ENCODE results near the gene POU2AF3. TPM values are rescaled to one million over a fixed set of nuclear protein-coding genes. Genes with fewer than 3 reads are reported as not detected.
"Not testable (repeated sequence)": the region's sequence is repeated elsewhere in the genome, so short reads cannot be mapped to it uniquely, and the experiment has no call there.

Gene POU2AF3
- total RNA-seq, 3 donors from 2014 or later (not counting 1 experiment from before 2014, with no cell fraction given), result not detected

GRCh38 chr11:111310088-111310487 lies 11.7 kb downstream of the POU2AF3 start:
- H3K4me1 Mint-ChIP-seq, result no peaks in the 10 kb centered on the region
- no peak for ATAC-seq
- H3K4me3 ChIP-seq (ENCODE audit: low read length), result no peak overlapping the region

GRCh38 chr11:111310723-111311122 lies 12.4 kb downstream of the POU2AF3 start:
- Histone ChIP-seq H3K27ac (ENCODE audit: low read length) (no peak overlapping the region), H3K4me3 (ENCODE audit: low read length) (no peak overlapping the region), H3K27me3 (ENCODE audit: control insufficient read depth, insufficient read depth, low read length) (peaks cover 3% of the 10 kb centered on the region), H3K4me1 (ENCODE audit: control insufficient read depth, insufficient read depth, low read length) (no peaks in the 10 kb centered on the region), H3K9me3 (ENCODE audit: control insufficient read depth, insufficient read depth, low read length) (no peaks in the 10 kb centered on the region), H3K36me3 (ENCODE audit: control insufficient read depth, insufficient read depth, low read length) (no peaks in the 10 kb centered on the region)
- Mint-ChIP-seq H3K4me3 (no peak overlapping the region), H3K36me3 (no peaks in the 10 kb centered on the region), H3K27me3 (ENCODE audit: low read depth in 2 of 2) (peaks cover 26 to 31% of the 10 kb centered on the region in 2 donors), H3K4me1 (no peaks in the 10 kb centered on the region), H3K9me3 (no peaks in the 10 kb centered on the region), H3K27ac (no peak overlapping the region)
- TF ChIP-seq CTCF (IDR thresholded peaks at IDR 0.05), result no peak
- DNase-seq (no peak), ATAC-seq (no peak)
- intact Hi-C loops (cut with micrococcal nuclease), result no loop called here
- WGBS (ENCODE audit: insufficient coverage), result 75% methylated on average over 6 of the region's 6 CpGs

More at GRCh38 chr11:111310088-111310487, 11.7 kb downstream of the POU2AF3 start:
- DNase-seq, result no peak
- no peaks in the 10 kb centered on the region for H3K9me3 ChIP-seq (ENCODE audit: control insufficient read depth, insufficient read depth, low read length)
- TF ChIP-seq CTCF (IDR thresholded peaks at IDR 0.05), result no peak
- H3K9me3 Mint-ChIP-seq, result no peaks in the 10 kb centered on the region
- WGBS (ENCODE audit: insufficient coverage), result 85% methylated on average over 3 of the region's 3 CpGs
- H3K27me3 Mint-ChIP-seq (ENCODE audit: low read depth in 2 of 2), result peaks cover 32% of the 10 kb centered on the region in 2 donors
- peaks cover 2% of the 10 kb centered on the region for H3K27me3 ChIP-seq (ENCODE audit: control insufficient read depth, insufficient read depth, low read length)
- intact Hi-C loops (cut with micrococcal nuclease), result no loop called here
- no peak overlapping the region for H3K27ac ChIP-seq (ENCODE audit: low read length)
- H3K27ac Mint-ChIP-seq, result no peak overlapping the region
- no peaks in the 10 kb centered on the region for H3K36me3 Mint-ChIP-seq
- H3K4me3 Mint-ChIP-seq, result no peak overlapping the region
- H3K4me1 ChIP-seq (ENCODE audit: control insufficient read depth, insufficient read depth, low read length), result no peaks in the 10 kb centered on the region
- no peaks in the 10 kb centered on the region for H3K36me3 ChIP-seq (ENCODE audit: control insufficient read depth, insufficient read depth, low read length)

GRCh38 chr11:111312076-111312475 lies 13.7 kb downstream of the POU2AF3 start:
- intact Hi-C loops (cut with micrococcal nuclease), result no loop called here
- no peaks in the 10 kb centered on the region for H3K9me3 Mint-ChIP-seq
- WGBS (ENCODE audit: insufficient coverage), result 62% methylated on average over 1 of the region's 1 CpG
- DNase-seq (no peak), ATAC-seq (no peak)
- Histone ChIP-seq H3K4me3 (ENCODE audit: low read length) (no peak overlapping the region), H3K4me1 (ENCODE audit: control insufficient read depth, insufficient read depth, low read length) (no peaks in the 10 kb centered on the region), H3K9me3 (ENCODE audit: control insufficient read depth, insufficient read depth, low read length) (no peaks in the 10 kb centered on the region), H3K27ac (ENCODE audit: low read length) (no peak overlapping the region), H3K36me3 (ENCODE audit: control insufficient read depth, insufficient read depth, low read length) (no peaks in the 10 kb centered on the region), H3K27me3 (ENCODE audit: control insufficient read depth, insufficient read depth, low read length) (peaks cover 3% of the 10 kb centered on the region)
- no peak for TF ChIP-seq CTCF (IDR thresholded peaks at IDR 0.05)
- H3K4me3 Mint-ChIP-seq, result no peak overlapping the region
- no peaks in the 10 kb centered on the region for H3K36me3 Mint-ChIP-seq
- H3K27me3 Mint-ChIP-seq (ENCODE audit: low read depth in 2 of 2), result peaks cover 23 to 27% of the 10 kb centered on the region in 2 donors
- no peak overlapping the region for H3K27ac Mint-ChIP-seq
- H3K4me1 Mint-ChIP-seq, result no peaks in the 10 kb centered on the region

GRCh38 chr11:111319296-111319695 lies 20.9 kb downstream of the POU2AF3 start:
- 89% methylated on average over 6 of the region's 6 CpGs for WGBS (ENCODE audit: insufficient coverage)
- intact Hi-C loops (cut with micrococcal nuclease), result no loop called here
- Histone ChIP-seq H3K4me3 (ENCODE audit: low read length) (no peak overlapping the region), H3K27me3 (ENCODE audit: control insufficient read depth, insufficient read depth, low read length) (peaks cover 3% of the 10 kb centered on the region), H3K36me3 (ENCODE audit: control insufficient read depth, insufficient read depth, low read length) (no peaks in the 10 kb centered on the region), H3K27ac (ENCODE audit: low read length) (no peak overlapping the region), H3K4me1 (ENCODE audit: control insufficient read depth, insufficient read depth, low read length) (no peaks in the 10 kb centered on the region), H3K9me3 (ENCODE audit: control insufficient read depth, insufficient read depth, low read length) (no peaks in the 10 kb centered on the region)
- ATAC-seq (no peak), DNase-seq (no peak)
- Mint-ChIP-seq H3K27me3 (ENCODE audit: low read depth in 2 of 2) (peaks cover 13 to 19% of the 10 kb centered on the region in 2 donors), H3K27ac (no peak overlapping the region), H3K4me1 (no peaks in the 10 kb centered on the region), H3K4me3 (no peak overlapping the region), H3K9me3 (no peaks in the 10 kb centered on the region), H3K36me3 (no peaks in the 10 kb centered on the region)
- no peak for TF ChIP-seq CTCF (IDR thresholded peaks at IDR 0.05)

GRCh38 chr11:111320199-111320598 lies 21.9 kb downstream of the POU2AF3 start:
- H3K4me3 ChIP-seq (ENCODE audit: low read length); H3K9me3 Mint-ChIP-seq; ATAC-seq; H3K27ac Mint-ChIP-seq; intact Hi-C loops (cut with micrococcal nuclease); H3K36me3 Mint-ChIP-seq; H3K4me1 Mint-ChIP-seq; H3K27ac ChIP-seq (ENCODE audit: low read length); H3K36me3 ChIP-seq (ENCODE audit: control insufficient read depth, insufficient read depth, low read length); H3K4me1 ChIP-seq (ENCODE audit: control insufficient read depth, insufficient read depth, low read length); H3K4me3 Mint-ChIP-seq; DNase-seq; H3K9me3 ChIP-seq (ENCODE audit: control insufficient read depth, insufficient read depth, low read length); H3K27me3 ChIP-seq (ENCODE audit: control insufficient read depth, insufficient read depth, low read length): not testable (repeated sequence)
- peaks cover 8 to 19% of the 10 kb centered on the region in 2 donors for H3K27me3 Mint-ChIP-seq (ENCODE audit: low read depth in 2 of 2)
- WGBS (ENCODE audit: insufficient coverage), result 90% methylated on average over 5 of the region's 6 CpGs

All from natural killer cell (primary cell).